Adipose tissue (tissue), 3 donors: Measurements from ENCODE around the gene CEBPB. TPM values are rescaled to one million over a fixed set of nuclear protein-coding genes. Genes with fewer than 3 reads are reported as not detected.
"Not testable (repeated sequence)": the region's sequence is repeated elsewhere in the genome, so short reads cannot be mapped to it uniquely, and the experiment has no call there.

Experiments used
- H3K27ac ChIP-seq: one replicate; pipeline ENCODE4 v1.5.1; 2013; ENCODE audit warnings: low read depth, low read length
- WGBS, 3 donors: extraction: QIAGEN DNeasy Blood & Tissue Kit; methylation state at CpG; one replicate each; pipeline ENCODE4 v1.1.7; 2013; 5-methylcytosine and 5-hydroxymethylcytosine counted together
- polyA plus RNA-seq, 3 donors: library from polyadenylated mRNA; stranded (reverse); fragments of 200-250 nt; gene quantifications; one replicate each; pipeline ENCODE4 v1.2.3, GENCODE V29; 2013
- donor health status: healthy with polysubstance abuse.
- donor health status: Bipolar disorder and iron deficiency.
- donor health status: healthy.

CEBPB gene
- 100 to 1,000 TPM in 1 of 3 donors, 10 to 100 TPM in 2; 25.1 to 214 (median 72.9) TPM for polyA plus RNA-seq

- WGBS, 3 donors: 0 to 1% (median 1%) methylated on average over 57 to 89 of the region's 89 CpGs
- peak within 1 kb of the TSS; percentile 91 for H3K27ac ChIP-seq
Measured at GRCh38 chr20:50190251-50191064, at the start of gene CEBPB. Gene CEBPB, plus strand, starts transcription at chr20:50190830. Its CDS starts 204 bp downstream, at chr20:50191034.

DNA sequence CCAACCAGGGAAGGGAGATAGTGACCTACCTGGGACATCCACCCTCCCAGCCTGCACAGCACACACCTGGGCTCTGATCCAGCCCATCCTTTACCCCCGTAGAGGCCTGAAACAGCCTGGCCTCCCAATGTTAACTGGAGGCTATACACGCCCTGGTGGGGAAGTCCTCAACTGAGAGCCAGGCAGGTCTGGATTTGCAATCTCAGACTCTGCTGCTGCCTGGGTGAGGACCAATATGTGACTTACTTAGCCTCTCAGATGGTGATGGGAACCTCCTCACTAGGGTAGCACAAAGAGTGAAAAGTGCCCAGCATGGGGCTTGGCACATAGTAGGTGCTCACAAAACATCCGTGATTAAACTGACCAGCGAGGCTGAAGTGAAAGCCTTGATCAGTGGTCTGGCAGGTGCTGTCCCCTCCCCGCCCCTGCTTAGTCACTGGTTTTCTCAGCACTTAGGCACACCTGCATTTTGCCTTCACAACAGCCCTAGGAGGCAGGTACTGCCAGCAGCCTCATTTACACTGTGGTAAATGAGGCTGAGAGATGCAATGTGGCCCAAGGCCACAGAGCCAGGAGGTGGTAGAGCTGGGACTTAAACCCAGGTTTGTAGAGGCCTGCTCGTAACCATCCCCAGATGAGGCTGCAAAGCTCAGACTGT is 49.5 kb upstream of the CEBPB start:
- no peak overlapping the region for H3K27ac ChIP-seq
- WGBS, 3 donors: 80 to 93% (median 90%) methylated on average over 6 of the region's 6 CpGs

- no peak overlapping the region for H3K27ac ChIP-seq
- 85 to 95% (median 89%) methylated on average over 11 to 12 of the region's 12 CpGs for WGBS, 3 donors
Measured at GRCh38 chr20:50141811-50142561, 48.6 kb upstream of the CEBPB start.

GRCh38 chr20:50142812-50143211 is 47.8 kb upstream of the CEBPB start:
- H3K27ac ChIP-seq: no peak overlapping the region
- WGBS, 3 donors: 88 to 91% (median 88%) methylated on average over 6 of the region's 6 CpGs

DNA sequence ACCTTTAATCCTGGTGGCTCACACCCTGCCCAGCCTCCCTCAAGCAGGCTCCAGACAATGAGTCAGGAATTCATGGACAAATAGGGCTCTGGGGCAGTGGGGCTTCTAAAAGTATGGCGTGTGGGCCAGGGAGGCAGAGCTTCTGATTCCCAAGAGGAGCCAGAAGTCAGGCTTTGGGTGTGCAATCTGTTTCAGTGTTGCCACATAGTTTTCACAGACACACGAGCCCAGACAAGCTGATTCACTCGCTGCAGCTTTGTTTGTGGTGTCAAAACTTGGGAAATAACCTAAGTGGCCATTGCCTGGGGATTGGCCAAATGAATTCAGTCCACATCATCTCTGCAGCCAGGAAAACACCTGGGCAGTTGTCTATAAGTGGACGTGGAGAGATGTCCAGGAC is 46.3 kb upstream of the CEBPB start:
- WGBS, 3 donors: 35 to 63% (median 41%) methylated on average over 4 of the region's 4 CpGs
- no peak overlapping the region for H3K27ac ChIP-seq

GRCh38 chr20:50145566-50145965 is 45.1 kb upstream of the CEBPB start:
- H3K27ac ChIP-seq: no peak overlapping the region
- 93 to 94% (median 93%) methylated on average over 6 of the region's 6 CpGs for WGBS, 3 donors

- WGBS, 3 donors: 77 to 83% (median 81%) methylated on average over 6 of the region's 6 CpGs
- H3K27ac ChIP-seq: peak overlapping the region; percentile 5
Measured at GRCh38 chr20:50146214-50146613, 44.4 kb upstream of the CEBPB start.

DNA sequence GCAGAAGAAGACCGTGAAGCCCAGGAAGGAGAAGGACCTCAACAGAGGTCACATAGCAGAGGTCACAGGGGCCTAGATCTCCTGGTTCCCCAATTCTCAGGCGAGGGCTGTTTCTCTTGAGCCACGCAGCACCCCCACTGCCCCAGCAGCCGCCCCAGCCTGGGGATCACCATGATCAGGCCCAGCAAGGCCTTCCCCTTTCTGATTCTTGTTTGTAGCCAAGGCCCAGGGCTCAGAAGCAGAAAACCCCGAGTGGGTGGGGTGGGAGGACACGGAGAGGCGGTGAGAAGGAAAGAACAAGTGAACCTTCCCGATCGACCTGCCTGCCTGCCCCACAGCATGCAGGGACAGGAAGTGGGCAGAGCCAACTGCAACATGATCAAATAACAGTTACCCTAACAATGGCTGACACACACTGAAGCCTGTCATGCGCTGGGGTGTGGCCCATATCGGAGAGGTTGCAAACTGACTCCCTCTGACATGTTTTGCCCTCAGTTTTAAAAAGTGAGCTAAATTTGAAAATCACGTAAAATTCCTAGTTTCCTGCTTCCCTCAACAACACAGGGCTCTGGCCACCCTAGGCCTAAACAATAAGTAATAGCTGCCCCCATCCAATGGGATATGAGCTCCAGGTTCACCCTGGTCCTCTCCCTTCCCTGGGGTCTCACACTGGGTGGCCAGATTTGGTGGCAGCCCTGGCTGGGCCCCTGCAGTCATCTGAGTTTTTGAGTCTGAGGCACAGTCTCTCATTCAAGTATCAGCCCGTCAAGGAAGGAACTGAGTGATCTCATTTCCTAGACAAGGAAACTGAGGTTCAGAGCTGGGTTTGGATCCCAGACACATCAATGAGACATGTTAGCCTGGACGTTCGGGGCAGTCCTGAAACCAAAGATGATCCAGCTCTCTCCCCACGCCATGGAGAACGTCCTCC is 43.6 kb upstream of the CEBPB start:
- WGBS, 3 donors: 37 to 54% (median 41%) methylated on average over 17 of the region's 17 CpGs
- H3K27ac ChIP-seq: peak overlapping the region; percentile 5

DNA sequence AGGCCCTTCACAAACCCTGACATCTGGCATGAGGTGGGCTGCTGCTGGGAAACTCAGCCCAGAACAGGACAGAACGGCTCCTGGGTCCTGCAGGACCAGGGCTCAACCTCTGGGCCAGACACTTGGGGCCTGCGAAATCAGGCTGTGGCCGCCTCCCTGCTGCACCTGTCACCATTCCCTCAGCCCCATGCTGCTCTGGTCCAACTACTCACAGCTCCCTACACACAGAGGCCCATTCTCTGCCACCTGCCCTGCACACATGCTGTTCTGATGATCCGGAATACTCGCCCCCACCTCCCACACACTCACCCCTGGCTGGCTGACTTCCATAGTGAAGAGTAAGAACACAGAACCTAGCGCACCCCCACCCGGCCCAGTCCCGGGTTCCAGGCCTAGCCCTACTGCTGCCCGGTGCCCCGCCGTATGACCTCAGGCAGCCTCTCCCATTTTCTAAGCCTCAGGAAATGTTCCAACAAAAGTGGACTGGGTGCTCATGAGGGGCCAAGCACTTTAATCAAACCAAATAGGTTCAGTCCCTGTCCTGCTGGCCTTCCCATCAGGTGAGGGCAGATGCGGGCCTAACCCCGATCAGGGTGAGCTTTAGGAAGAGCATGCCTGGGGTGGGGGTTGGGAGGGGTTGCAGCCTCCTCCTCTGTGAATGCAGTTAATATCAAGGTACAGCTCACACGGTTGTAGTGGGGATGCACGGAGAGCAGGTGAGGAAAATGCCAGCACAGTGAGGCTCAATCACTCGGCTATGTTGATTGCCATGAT is 41.0 kb upstream of the CEBPB start:
- no peak overlapping the region for H3K27ac ChIP-seq
- 48 to 80% (median 78%) methylated on average over 16 of the region's 16 CpGs for WGBS, 3 donors

- H3K27ac ChIP-seq: no peak overlapping the region
Measured at GRCh38 chr20:50151034-50151743, 39.4 kb upstream of the CEBPB start.

DNA sequence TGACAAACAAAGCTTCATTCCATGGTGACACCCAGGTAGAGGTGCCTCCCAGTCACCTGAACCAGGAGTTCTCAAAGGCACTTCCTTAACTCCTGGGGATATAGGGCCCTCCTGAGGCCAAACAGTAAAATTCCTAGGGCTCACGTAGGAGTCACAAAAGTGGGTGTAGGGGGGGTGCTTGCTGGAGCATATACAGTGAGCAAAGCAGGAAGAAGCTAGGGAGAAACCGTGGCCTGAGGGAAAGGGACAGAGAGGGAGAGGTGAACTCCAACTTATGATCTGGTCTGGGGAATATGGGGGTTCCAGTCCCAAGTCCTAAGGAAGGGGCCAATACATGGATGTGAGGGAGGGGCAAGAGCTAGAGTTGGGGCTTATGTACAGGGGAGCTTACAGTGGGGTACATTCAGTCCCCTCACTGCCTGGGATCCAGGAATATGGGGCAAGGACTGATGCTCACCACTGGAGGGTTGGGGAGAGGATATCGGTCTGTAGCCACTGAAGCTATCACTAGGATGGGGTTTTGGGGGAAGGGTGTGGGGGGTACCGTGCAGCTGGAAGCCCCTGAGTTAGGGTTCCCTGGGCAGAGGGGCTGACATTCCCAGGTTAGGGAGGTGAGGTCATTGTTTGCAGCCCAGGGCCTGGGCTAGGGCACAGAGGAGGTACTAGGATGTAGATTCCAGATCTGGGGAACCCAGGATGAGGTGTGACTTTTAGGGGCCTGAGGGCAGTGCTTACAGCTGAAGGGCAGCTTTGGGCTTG is 38.1 kb upstream of the CEBPB start:
- 13 to 18% (median 16%) methylated on average over 4 of the region's 4 CpGs for WGBS, 3 donors
- no peak overlapping the region for H3K27ac ChIP-seq

More at GRCh38 chr20:50151034-50151743, 39.4 kb upstream of the CEBPB start:
- WGBS, 3 donors: 58 to 85% (median 82%) methylated on average over 10 of the region's 10 CpGs

DNA sequence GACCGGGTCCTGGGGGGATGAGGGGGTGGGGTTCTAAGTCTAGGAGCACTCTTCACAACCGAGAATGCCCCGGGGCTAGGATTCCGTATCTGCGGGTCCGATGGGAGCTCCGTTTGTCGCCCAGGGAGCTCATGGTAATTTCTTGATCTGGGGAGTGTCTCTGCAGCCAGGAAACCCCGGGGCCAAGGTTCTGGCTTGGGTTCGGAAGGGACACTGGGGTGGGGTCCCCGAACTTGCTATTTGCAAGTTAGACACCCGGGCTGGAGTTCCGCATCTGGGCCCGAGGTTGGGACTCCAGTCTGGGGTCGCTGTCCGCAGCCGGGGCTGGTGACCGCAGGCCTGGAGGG is 37.5 kb upstream of the CEBPB start:
- WGBS, 3 donors: 0 to 1% (median 0%) methylated on average over 18 of the region's 18 CpGs
- no peak overlapping the region for H3K27ac ChIP-seq

GRCh38 chr20:50153500-50154377 is 36.9 kb upstream of the CEBPB start, which contains the start of gene PEDS1:
Gene PEDS1, minus strand, starts transcription at chr20:50153723. Its CDS starts 86 bp downstream, at chr20:50153637.
- no peak within 1 kb of the TSS for H3K27ac ChIP-seq
- 2 to 3% (median 3%) methylated on average over 83 to 99 of the region's 99 CpGs for WGBS, 3 donors

GRCh38 chr20:50161494-50161893 is 29.1 kb upstream of the CEBPB start:
- WGBS, 3 donors: 83 to 93% (median 90%) methylated on average over 6 to 7 of the region's 7 CpGs
- not testable (repeated sequence) for H3K27ac ChIP-seq
